WERI-Rb-1 (cell line): ENCODE measurements around the gene MLEC.

Experiments
- DNase-seq: peaks from one replicate; pipeline ENCODE4 v3.0.0-alpha.2; 2020
- H3K27ac ChIP-seq: fragments of 250-450 bp; sonication (Bioruptor Pico); 2 replicates; pipeline ENCODE4 v1.5.1; 2020; ENCODE audit warnings: mild to moderate bottlenecking, moderate library complexity
- H3K27me3 ChIP-seq: fragments of 250-450 bp; sonication (Bioruptor Pico); 2 replicates; pipeline ENCODE4 v1.5.1; 2021; ENCODE audit warnings: mild to moderate bottlenecking, low read depth, moderate library complexity; ENCODE audit not compliant: insufficient read depth, severe bottlenecking
- H3K36me3 ChIP-seq: fragments of 250-450 bp; sonication (Bioruptor Pico); 2 replicates; pipeline ENCODE4 v1.5.1; 2020; ENCODE audit warnings: mild to moderate bottlenecking, moderate library complexity
- H3K4me3 ChIP-seq: 2 replicates; pipeline ENCODE4 v1.5.1; 2011; ENCODE audit warnings: low read depth, mild to moderate bottlenecking, control low read depth, low read length
- H3K9me3 ChIP-seq: fragments of 250-450 bp; sonication (Bioruptor Pico); 2 replicates; pipeline ENCODE4 v1.5.1; 2021; ENCODE audit warnings: mild to moderate bottlenecking, moderate library complexity; ENCODE audit not compliant: severe bottlenecking
- TF ChIP-seq, protein P1 (sequence below): IDR thresholded peaks from 2 replicates; pipeline ENCODE4 v1.5.1; 2011; ENCODE audit warnings: low read depth, mild to moderate bottlenecking, control low read depth, inconsistent platforms, low read length

Gene MLEC

DNA sequence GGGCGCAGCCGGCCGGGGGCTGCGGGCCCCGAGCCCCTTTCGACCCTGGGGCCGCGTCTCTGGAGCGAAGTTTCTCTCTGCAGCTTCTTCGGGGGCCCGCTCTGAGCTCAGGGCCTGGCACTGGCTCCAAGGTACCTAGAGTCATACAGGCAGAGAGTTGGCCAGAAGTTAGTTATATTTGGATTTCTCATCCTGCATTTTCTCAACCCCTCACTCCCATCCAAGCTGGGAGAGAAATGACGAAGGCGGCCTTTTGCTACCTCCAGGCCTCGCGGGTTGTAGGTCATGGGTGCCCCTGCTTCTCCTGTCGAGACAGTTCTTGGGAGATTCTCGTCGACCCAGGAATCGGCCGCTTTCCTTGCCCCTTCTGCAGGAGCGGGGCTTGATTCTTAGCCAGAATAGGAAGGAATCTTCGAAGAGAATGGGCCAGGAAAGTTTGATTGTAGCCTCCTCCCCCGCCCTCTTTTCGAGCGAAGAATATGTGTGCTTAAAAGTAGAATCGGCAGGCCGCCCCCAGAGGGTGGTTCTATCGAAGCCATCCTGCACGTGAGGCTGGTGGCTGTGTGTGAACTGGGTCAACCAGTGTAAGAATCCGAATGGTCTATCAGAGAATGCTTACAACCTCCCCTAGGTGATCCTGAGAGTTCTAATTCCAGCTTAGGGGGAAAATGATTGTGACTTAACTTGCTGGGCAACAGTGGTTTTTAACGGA lies 785 bp downstream of the MLEC start:
- Histone ChIP-seq H3K27ac (peak overlapping the region; percentile 99), H3K9me3 (no peaks in the 10 kb centered on the region), H3K4me3 (peak overlapping the region; percentile 89), H3K27me3 (no peaks in the 10 kb centered on the region), H3K36me3 (peaks cover 10% of the 10 kb centered on the region)
- TF ChIP-seq, protein P1, sequence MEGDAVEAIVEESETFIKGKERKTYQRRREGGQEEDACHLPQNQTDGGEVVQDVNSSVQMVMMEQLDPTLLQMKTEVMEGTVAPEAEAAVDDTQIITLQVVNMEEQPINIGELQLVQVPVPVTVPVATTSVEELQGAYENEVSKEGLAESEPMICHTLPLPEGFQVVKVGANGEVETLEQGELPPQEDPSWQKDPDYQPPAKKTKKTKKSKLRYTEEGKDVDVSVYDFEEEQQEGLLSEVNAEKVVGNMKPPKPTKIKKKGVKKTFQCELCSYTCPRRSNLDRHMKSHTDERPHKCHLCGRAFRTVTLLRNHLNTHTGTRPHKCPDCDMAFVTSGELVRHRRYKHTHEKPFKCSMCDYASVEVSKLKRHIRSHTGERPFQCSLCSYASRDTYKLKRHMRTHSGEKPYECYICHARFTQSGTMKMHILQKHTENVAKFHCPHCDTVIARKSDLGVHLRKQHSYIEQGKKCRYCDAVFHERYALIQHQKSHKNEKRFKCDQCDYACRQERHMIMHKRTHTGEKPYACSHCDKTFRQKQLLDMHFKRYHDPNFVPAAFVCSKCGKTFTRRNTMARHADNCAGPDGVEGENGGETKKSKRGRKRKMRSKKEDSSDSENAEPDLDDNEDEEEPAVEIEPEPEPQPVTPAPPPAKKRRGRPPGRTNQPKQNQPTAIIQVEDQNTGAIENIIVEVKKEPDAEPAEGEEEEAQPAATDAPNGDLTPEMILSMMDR = no peak
- DNase-seq = no peak

- TF ChIP-seq, protein P1 = no peak
- H3K36me3 ChIP-seq = peaks cover 16% of the 10 kb centered on the region
- no peak for DNase-seq
- no peaks in the 10 kb centered on the region for H3K9me3 ChIP-seq
- H3K27me3 ChIP-seq = no peaks in the 10 kb centered on the region
- H3K27ac ChIP-seq = no peak overlapping the region
- no peak overlapping the region for H3K4me3 ChIP-seq
These were observed 1.6 kb downstream of the MLEC start for GRCh38 chr12:120688527-120689071.

GRCh38 chr12:120689397-120690082 lies 2.6 kb downstream of the MLEC start:
- Histone ChIP-seq H3K36me3 (peaks cover 25% of the 10 kb centered on the region), H3K9me3 (no peaks in the 10 kb centered on the region), H3K27me3 (no peaks in the 10 kb centered on the region), H3K4me3 (no peak overlapping the region), H3K27ac (no peak overlapping the region)
- no peak for DNase-seq
- TF ChIP-seq, protein P1 = no peak

GRCh38 chr12:120690083-120690450 lies 3.1 kb downstream of the MLEC start:
- TF ChIP-seq, protein P1 = no peak
- H3K4me3 ChIP-seq = no peak overlapping the region

GRCh38 chr12:120690978-120691377 lies 4.0 kb downstream of the MLEC start:
- Histone ChIP-seq H3K9me3 (no peaks in the 10 kb centered on the region), H3K4me3 (no peak overlapping the region), H3K36me3 (peaks cover 40% of the 10 kb centered on the region), H3K27ac (no peak overlapping the region), H3K27me3 (no peaks in the 10 kb centered on the region)
- DNase-seq = no peak
- TF ChIP-seq, protein P1 = no peak

More at GRCh38 chr12:120690083-120690450, 3.1 kb downstream of the MLEC start:
- DNase-seq = no peak
- Histone ChIP-seq H3K9me3 (no peaks in the 10 kb centered on the region), H3K27me3 (no peaks in the 10 kb centered on the region), H3K27ac (no peak overlapping the region), H3K36me3 (peaks cover 30% of the 10 kb centered on the region)
